HG02943 (cell line): ENCODE measurements around the gene MAP3K20.
"Not testable (repeated sequence)": the region's sequence is repeated elsewhere in the genome, so short reads cannot be mapped to it uniquely, and the experiment has no call there.

Experiments
- ATAC-seq: cut with Tn5 transposase; IDR thresholded peaks from one replicate; pipeline ENCODE4 v1.9.1; 2021; ENCODE audit warnings: mild to moderate bottlenecking, low read depth, moderate library complexity; ENCODE audit not compliant: unreplicated experiment

MAP3K20 gene

GRCh38 chr2:173151671-173152401 lies 76.2 kb downstream of the MAP3K20 start:
- no peak for ATAC-seq

GRCh38 chr2:173153301-173153885 lies 77.7 kb downstream of the MAP3K20 start:
- no peak for ATAC-seq

GRCh38 chr2:173157676-173158293 lies 82.1 kb downstream of the MAP3K20 start:
- no peak for ATAC-seq

DNA sequence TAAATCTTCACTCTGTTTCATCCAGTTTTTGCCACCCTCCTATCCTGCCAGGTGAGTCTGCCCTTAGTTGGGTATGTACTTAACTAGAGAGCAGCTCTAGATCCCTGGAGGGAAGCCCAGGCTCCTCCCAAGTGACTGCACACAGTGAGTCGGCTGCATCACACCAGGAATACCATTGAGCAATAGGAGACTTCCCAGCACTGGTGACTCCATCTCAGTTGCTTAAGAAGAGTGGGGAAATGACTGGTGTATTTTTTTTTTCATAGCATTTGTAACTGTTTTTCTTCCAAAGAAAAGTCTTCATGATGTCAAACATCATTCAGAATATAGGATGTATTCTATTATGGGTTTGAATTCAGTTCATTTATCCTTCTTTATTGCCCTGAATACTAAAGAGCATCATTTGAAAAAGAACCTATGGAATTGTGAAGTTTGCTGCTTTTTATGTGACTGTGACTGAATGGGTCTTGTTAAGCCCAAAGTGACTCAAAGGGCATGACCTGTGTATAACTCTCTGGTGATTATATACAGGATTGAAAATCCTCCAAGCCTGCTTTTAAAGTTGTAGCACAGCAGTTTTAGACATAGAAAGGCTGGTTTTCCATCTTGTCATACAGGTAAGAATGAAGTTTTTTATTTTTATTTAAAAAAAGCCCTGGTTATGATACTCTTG lies 84.3 kb downstream of the MAP3K20 start:
- ATAC-seq = no peak

GRCh38 chr2:173160618-173161017 lies 85.0 kb downstream of the MAP3K20 start:
- no peak for ATAC-seq

GRCh38 chr2:173161040-173161439 lies 85.4 kb downstream of the MAP3K20 start:
- ATAC-seq = no peak

- ATAC-seq = no peak
Observed at GRCh38 chr2:173161507-173161906, 85.9 kb downstream of the MAP3K20 start.

DNA sequence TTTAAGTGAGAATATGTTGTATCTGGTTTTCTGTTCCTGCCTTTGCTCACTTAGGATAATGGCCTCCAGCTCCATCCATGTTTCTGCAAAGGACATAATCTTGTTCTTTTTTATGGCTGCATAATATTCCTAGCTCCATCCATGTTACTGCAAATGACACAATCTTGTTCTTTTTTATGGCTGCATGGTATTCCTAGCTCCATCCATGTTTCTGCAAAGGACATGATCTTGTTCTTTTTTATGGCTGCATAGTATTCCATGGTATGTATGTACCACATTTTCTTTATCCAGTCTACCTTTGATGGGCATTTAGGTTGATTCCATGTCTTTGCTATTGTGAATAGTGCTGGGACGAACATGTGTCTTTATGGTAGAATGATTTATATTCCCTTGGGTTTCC lies 87.7 kb downstream of the MAP3K20 start:
- not testable (repeated sequence) for ATAC-seq

DNA sequence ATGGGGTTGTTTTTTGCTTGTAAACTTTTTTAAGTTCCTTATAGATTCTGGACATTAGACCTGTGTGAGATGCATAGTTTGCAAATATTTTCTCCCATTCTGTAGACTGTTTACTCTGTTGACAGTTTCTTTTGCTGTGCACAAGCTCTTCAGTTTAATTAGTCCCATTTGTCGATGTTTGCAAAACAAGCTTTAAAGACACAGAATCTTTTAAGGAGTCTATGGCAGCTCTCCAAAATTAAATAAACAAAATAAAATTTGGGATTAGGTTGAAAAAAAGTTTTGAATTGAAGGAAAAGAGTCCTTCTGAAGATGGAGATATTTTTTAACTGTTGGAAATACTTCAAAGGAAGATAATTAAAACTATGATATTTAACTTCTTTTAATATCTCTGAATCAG lies 88.8 kb downstream of the MAP3K20 start:
- ATAC-seq = no peak

GRCh38 chr2:173165443-173166238 lies 90.0 kb downstream of the MAP3K20 start:
- ATAC-seq = no peak

DNA sequence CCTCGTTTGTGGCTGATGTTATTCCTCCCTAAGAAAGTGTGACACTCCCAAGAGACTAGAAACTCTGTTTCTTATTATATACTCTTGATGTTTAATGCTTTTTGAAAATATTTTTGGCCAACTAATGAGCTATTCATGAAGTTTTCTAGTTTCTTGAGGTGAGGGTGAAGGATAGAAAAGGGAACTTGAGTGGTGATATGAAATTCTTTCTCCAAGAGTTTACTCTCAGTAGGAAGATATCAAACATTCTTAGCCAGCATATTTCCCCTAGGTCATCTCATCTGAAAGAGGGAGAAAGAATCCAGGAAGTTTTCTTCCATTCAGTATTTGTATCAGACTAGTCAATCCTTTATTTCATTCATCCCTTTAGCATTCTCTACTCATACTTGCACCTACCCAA lies 95.7 kb downstream of the MAP3K20 start:
- ATAC-seq = no peak

GRCh38 chr2:173171924-173172643 lies 96.4 kb downstream of the MAP3K20 start:
- no peak for ATAC-seq

DNA sequence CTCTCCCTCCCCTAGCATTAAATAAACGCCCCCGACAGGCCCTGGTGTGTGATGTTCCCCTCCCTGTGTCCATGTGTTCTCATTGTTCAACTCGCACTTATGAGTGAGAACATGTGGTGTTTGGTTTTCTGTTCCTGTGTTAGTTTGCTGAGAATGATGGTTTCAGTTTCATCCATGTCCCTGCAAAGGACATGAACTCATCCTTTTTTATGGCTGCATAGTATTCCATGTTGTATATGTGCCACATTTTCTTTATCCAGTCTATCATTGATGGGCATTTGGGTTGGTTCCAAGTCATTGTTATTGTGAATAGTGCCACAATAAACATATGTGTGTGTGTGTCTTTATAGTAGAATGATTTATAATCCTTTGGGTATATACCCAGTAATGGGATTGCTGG lies 98.7 kb downstream of the MAP3K20 start:
- not testable (repeated sequence) for ATAC-seq

DNA sequence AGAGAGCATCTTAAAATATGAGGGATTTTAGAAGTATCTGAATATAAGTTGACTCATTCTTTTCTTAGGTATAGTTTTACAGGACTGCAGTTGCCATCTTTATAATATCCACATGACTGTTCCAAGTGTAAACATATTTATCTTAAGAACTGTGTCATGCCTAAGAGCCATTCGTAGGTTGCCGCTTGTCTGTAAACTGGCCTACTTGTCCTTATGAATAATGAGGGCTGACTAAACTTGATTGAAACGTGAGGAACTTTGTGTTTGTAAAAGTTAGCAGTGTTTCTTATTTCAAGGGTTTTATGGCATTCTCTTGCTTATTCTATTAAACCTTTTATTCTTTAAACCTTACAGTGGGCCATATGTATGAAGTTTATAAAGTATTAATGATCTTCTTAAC lies 99.6 kb downstream of the MAP3K20 start:
- ATAC-seq = no peak

GRCh38 chr2:173181982-173182381 lies 106.3 kb downstream of the MAP3K20 start:
- ATAC-seq = no peak

GRCh38 chr2:173184031-173185004 lies 108.7 kb downstream of the MAP3K20 start:
- ATAC-seq = no peak

DNA sequence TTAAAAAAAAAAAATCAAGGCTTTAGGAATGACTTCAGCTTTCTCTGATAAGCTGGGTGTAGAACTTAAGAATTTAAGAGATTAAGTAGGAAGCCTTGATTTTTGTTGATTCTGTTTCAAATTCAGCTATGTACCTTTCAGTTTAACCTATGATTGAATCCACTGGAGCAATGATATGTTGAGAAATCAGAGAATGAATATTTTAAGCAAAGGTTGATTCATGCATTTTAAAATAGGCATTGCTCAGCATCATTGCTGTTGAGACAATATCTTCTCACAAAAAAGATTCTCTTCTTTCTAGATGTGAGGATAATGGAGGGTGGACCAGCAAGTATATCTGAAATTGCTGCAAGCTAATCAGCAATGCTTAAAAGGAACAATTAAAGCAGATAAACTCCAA lies 109.8 kb downstream of the MAP3K20 start:
- no peak for ATAC-seq

- no peak for ATAC-seq
Observed at GRCh38 chr2:173187941-173188788, 112.5 kb downstream of the MAP3K20 start.
